Measurements from ENCODE around the gene HS3ST6. TPM values are rescaled to one million over a fixed set of nuclear protein-coding genes. Genes with fewer than 3 reads are reported as not detected.

Gene HS3ST6
- total RNA-seq, 2 donors from 2014 or later: not detected

- DNase-seq (ENCODE audit: low spot score) (no peak), ATAC-seq (ENCODE audit: insufficient number of reproducible peaks, low FRiP score, low read depth) (no peak)
- Histone ChIP-seq H3K9me3 (no peaks in the 10 kb centered on the region), H3K27ac (no peak overlapping the region), H3K4me3 (no peak overlapping the region), H3K27me3 (replicated peaks; ENCODE audit: insufficient read depth) (peaks cover 9% of the 10 kb centered on the region), H3K36me3 (no peaks in the 10 kb centered on the region), H3K4me1 (ENCODE audit: control insufficient read depth in 1 of 2, low read depth in 2 of 2) (no peaks in the 10 kb centered on the region)
- no peak for TF ChIP-seq CTCF (IDR thresholded peaks at IDR 0.05)
Observed at GRCh38 chr16:1874854-1875253, 43.4 kb downstream of the HS3ST6 start.

- no peak within 1 kb of the TSS for H3K27ac ChIP-seq
- DNase-seq (ENCODE audit: low spot score) (no peak), ATAC-seq (ENCODE audit: insufficient number of reproducible peaks, low FRiP score, low read depth) (no peak)
- peak within 1 kb of the TSS; percentile 39 for H3K4me3 ChIP-seq
- no peaks in the 10 kb centered on the region for H3K4me1 ChIP-seq (ENCODE audit: control insufficient read depth in 1 of 2, low read depth in 2 of 2)
- H3K27me3 ChIP-seq (replicated peaks; ENCODE audit: insufficient read depth): peaks cover 9% of the 10 kb centered on the region
- no peaks in the 10 kb centered on the region for H3K9me3 ChIP-seq
- H3K36me3 ChIP-seq: no peaks in the 10 kb centered on the region
- no peak for TF ChIP-seq CTCF (IDR thresholded peaks at IDR 0.05)
Observed at GRCh38 chr16:1871974-1872635, 46.1 kb downstream of the HS3ST6 start, which contains the start of gene MEIOB. Gene MEIOB (minus strand): TSS chr16:1872164. CDS start chr16:1868175, 3,989 bp downstream.

- Histone ChIP-seq H3K4me3 (no peak overlapping the region), H3K4me1 (ENCODE audit: control insufficient read depth in 1 of 2, low read depth in 2 of 2) (no peaks in the 10 kb centered on the region), H3K27ac (no peak overlapping the region), H3K27me3 (replicated peaks; ENCODE audit: insufficient read depth) (peaks cover 9% of the 10 kb centered on the region), H3K9me3 (no peaks in the 10 kb centered on the region), H3K36me3 (no peaks in the 10 kb centered on the region)
- TF ChIP-seq CTCF (IDR thresholded peaks at IDR 0.05): no peak
- ATAC-seq (ENCODE audit: insufficient number of reproducible peaks, low FRiP score, low read depth): no peak
- no peak for DNase-seq (ENCODE audit: low spot score)
Observed at GRCh38 chr16:1870365-1871082, 47.7 kb downstream of the HS3ST6 start.

- H3K36me3 ChIP-seq: no peaks in the 10 kb centered on the region
- no peak for TF ChIP-seq CTCF (IDR thresholded peaks at IDR 0.05)
- no peaks in the 10 kb centered on the region for H3K9me3 ChIP-seq
- no peak overlapping the region for H3K4me3 ChIP-seq
- no peak overlapping the region for H3K27ac ChIP-seq
- peaks cover 4% of the 10 kb centered on the region for H3K27me3 ChIP-seq (replicated peaks; ENCODE audit: insufficient read depth)
- no peak for ATAC-seq (ENCODE audit: insufficient number of reproducible peaks, low FRiP score, low read depth)
- no peak for DNase-seq (ENCODE audit: low spot score)
- H3K4me1 ChIP-seq (ENCODE audit: control insufficient read depth in 1 of 2, low read depth in 2 of 2): no peaks in the 10 kb centered on the region
Observed at GRCh38 chr16:1865902-1866690, 52.1 kb downstream of the HS3ST6 start.
